ENCODE data around the gene PPP1R12B.
"Not testable (repeated sequence)": the region's sequence is repeated elsewhere in the genome, so short reads cannot be mapped to it uniquely, and the experiment has no call there.

Gene PPP1R12B

GRCh38 chr1:202540014-202540413 is 191.5 kb downstream of the PPP1R12B start:
- no peak for DNase-seq

- DNase-seq = no peak
Observed at GRCh38 chr1:202540448-202540847, 191.9 kb downstream of the PPP1R12B start.

GRCh38 chr1:202540858-202541257 is 192.4 kb downstream of the PPP1R12B start:
- not testable (repeated sequence) for DNase-seq

GRCh38 chr1:202542415-202542814 is 193.9 kb downstream of the PPP1R12B start:
- not testable (repeated sequence) for DNase-seq

- DNase-seq = not testable (repeated sequence)
Observed at GRCh38 chr1:202543537-202543936, 195.0 kb downstream of the PPP1R12B start.

GRCh38 chr1:202544766-202545449 is 196.4 kb downstream of the PPP1R12B start:
- DNase-seq = not testable (repeated sequence)

GRCh38 chr1:202545647-202546303 is 197.3 kb downstream of the PPP1R12B start:
- not testable (repeated sequence) for DNase-seq

- not testable (repeated sequence) for DNase-seq
Observed at GRCh38 chr1:202546377-202546776, 197.9 kb downstream of the PPP1R12B start.

GRCh38 chr1:202546796-202547195 is 198.3 kb downstream of the PPP1R12B start:
- DNase-seq = not testable (repeated sequence)

- DNase-seq = no peak
Observed at GRCh38 chr1:202547215-202547614, 198.7 kb downstream of the PPP1R12B start.

- not testable (repeated sequence) for DNase-seq
Observed at GRCh38 chr1:202550088-202550487, 201.6 kb downstream of the PPP1R12B start.

GRCh38 chr1:202551683-202552082 is 203.2 kb downstream of the PPP1R12B start:
- DNase-seq = no peak

GRCh38 chr1:202552615-202553014 is 204.1 kb downstream of the PPP1R12B start:
- DNase-seq = not testable (repeated sequence)

GRCh38 chr1:202553078-202553477 is 204.6 kb downstream of the PPP1R12B start:
- DNase-seq = not testable (repeated sequence)

GRCh38 chr1:202553560-202554038 is 205.1 kb downstream of the PPP1R12B start:
- no peak for DNase-seq

GRCh38 chr1:202554619-202555018 is 206.1 kb downstream of the PPP1R12B start:
- DNase-seq = not testable (repeated sequence)

GRCh38 chr1:202556037-202556436 is 207.5 kb downstream of the PPP1R12B start:
- DNase-seq = not testable (repeated sequence)

- DNase-seq = not testable (repeated sequence)
Observed at GRCh38 chr1:202557662-202558061, 209.2 kb downstream of the PPP1R12B start.

- no peak for DNase-seq
Observed at GRCh38 chr1:202561240-202561639, 212.7 kb downstream of the PPP1R12B start.

GRCh38 chr1:202561726-202562443 is 213.4 kb downstream of the PPP1R12B start:
- no peak for DNase-seq

GRCh38 chr1:202562444-202563060 is 214.1 kb downstream of the PPP1R12B start:
- no peak for DNase-seq

GRCh38 chr1:202563818-202564217 is 215.3 kb downstream of the PPP1R12B start:
- no peak for DNase-seq

GRCh38 chr1:202564958-202565495 is 216.5 kb downstream of the PPP1R12B start:
- no peak for DNase-seq
